K562 (cell line): ENCODE measurements around the gene MRPL42. TPM values are rescaled to one million over a fixed set of nuclear protein-coding genes. Genes with fewer than 3 reads are reported as not detected.

Source experiments
- ATAC-seq: fragments of 200-7000 bp; cut with Tn5 transposase; 3 replicates; pipeline ENCODE4 v1.9.1; 2020; ENCODE audit warnings: moderate library complexity
- BruUV-seq: library from RNA; stranded (reverse); fragments of 400-500 nt; replicated peaks from 2 replicates; lab custom pipeline; 2021; lab: Mats Ljungman, UMichigan
- CTCF ChIA-PET: fragments of 300-600 bp; formaldehyde crosslinking; extraction: SDS; loops from one replicate; lab custom pipeline; 2021; ENCODE audit warnings: low intra/inter-chr PET ratio; lab: Yijun Ruan, JAX
- POLR2A ChIA-PET: fragments of 300-600, 350-650 bp; sonication (Branson Sonifier 250); formaldehyde crosslinking; extraction: SDS; loops from one replicate; lab custom pipeline; 2021; ENCODE audit warnings: antibody characterized with exemption, inconsistent platforms; lab: Yijun Ruan, JAX
- DNase-seq, 4 experiments: peaks; one replicate each; pipeline versions ENCODE4 v3.0.0 to v3.0.0-alpha.2; 2011 to 2018; ENCODE audit warnings: low spot score in 3 of 4, mixed read lengths in 3 of 4; ENCODE audit errors: extremely low read depth in 1 of 4
- FAIRE-seq: peaks from 2 replicates; lab custom pipeline; 2011; peaks lifted over from hg19 to GRCh38; lab: Jason Lieb, UNC
- H2AFZ ChIP-seq: 2 replicates; pipeline ENCODE4 v1.6.0; 2011; ENCODE audit warnings: low read depth, low read length, control low read depth, inconsistent platforms
- H3K27ac ChIP-seq: fragments of 200-600 bp; 3 replicates; pipeline ENCODE4 v1.8.0; 2011; ENCODE audit warnings: low read depth, mild to moderate bottlenecking, control low read depth, inconsistent platforms, low read length, moderate library complexity, mixed read lengths; ENCODE audit errors: extremely low read depth
- H3K27me3 ChIP-seq, 2 experiments: fragments of 300-600 bp in 1 of 2; 2 replicates in 1 of 2; 3 replicates in 1 of 2; pipeline versions ENCODE4 v1.6.0 to v1.8.0; 2011; ENCODE audit warnings: inconsistent platforms in 2 of 2, low read length in 2 of 2, mild to moderate bottlenecking in 1 of 2, mixed read lengths in 1 of 2, moderate library complexity in 1 of 2; ENCODE audit not compliant: control insufficient read depth in 2 of 2, insufficient read depth in 2 of 2
- H3K36me3 ChIP-seq: fragments of 300-600 bp; 3 replicates; pipeline ENCODE4 v1.8.0; 2011; ENCODE audit warnings: mild to moderate bottlenecking, low read length, inconsistent platforms; ENCODE audit not compliant: control insufficient read depth, insufficient read depth
- H3K4me1 ChIP-seq, 2 experiments: fragments of 200-600 bp in 1 of 2; replicated peaks in 1 of 2; 2 replicates in 1 of 2; 3 replicates in 1 of 2; pipeline versions ENCODE4 v1.5.1 to v1.8.0; 2011; ENCODE audit warnings: inconsistent platforms in 2 of 2, low read length in 2 of 2, mild to moderate bottlenecking in 1 of 2, mixed read lengths in 1 of 2, moderate library complexity in 1 of 2; ENCODE audit not compliant: control insufficient read depth in 2 of 2, insufficient read depth in 2 of 2
- H3K4me2 ChIP-seq: 2 replicates; pipeline ENCODE4 v1.6.1; 2011; ENCODE audit warnings: low read length, control low read depth, inconsistent platforms, mixed read lengths; ENCODE audit not compliant: insufficient read depth
- H3K4me3 ChIP-seq: fragments of 200-600 bp; sonication (generic), shearing (Covaris generic); 2 replicates; pipeline ENCODE4 v1.5.1; 2016; ENCODE audit warnings: control low read depth, inconsistent platforms
- H3K79me2 ChIP-seq: fragments of 200-600 bp; 3 replicates; pipeline ENCODE4 v1.8.0; 2011; ENCODE audit warnings: low read length, inconsistent platforms; ENCODE audit not compliant: control insufficient read depth, insufficient read depth
- H3K9ac ChIP-seq, 2 experiments: 2 replicates each; pipeline versions ENCODE4 v1.6.0 to v1.6.1; 2011; ENCODE audit warnings: low read depth in 2 of 2, low read length in 2 of 2, control low read depth in 1 of 2, inconsistent platforms in 1 of 2, mild to moderate bottlenecking in 1 of 2, mixed read lengths in 1 of 2; ENCODE audit not compliant: insufficient read depth in 1 of 2
- H3K9me1 ChIP-seq: one replicate; pipeline ENCODE4 v1.6.0; 2011; ENCODE audit warnings: inconsistent platforms, mild to moderate bottlenecking, low read length, moderate library complexity; ENCODE audit not compliant: control insufficient read depth, insufficient read depth
- H3K9me3 ChIP-seq: replicated peaks from 2 replicates; pipeline ENCODE4 v1.5.1; 2011; ENCODE audit warnings: low read depth, low read length, inconsistent platforms; ENCODE audit not compliant: control insufficient read depth, insufficient read depth
- H4K20me1 ChIP-seq: replicated peaks from 2 replicates; pipeline ENCODE4 v1.6.1; 2011; ENCODE audit warnings: low read length, inconsistent platforms, mixed read lengths; ENCODE audit not compliant: control insufficient read depth, insufficient read depth
- ASH1L ChIP-seq: fragments of 450-650 bp; IDR thresholded peaks from 2 replicates; pipeline ENCODE4 v1.6.1; 2018; ENCODE audit warnings: borderline replicate concordance, mild to moderate bottlenecking, low read depth; ENCODE audit not compliant: partially characterized antibody
- BRD4 ChIP-seq: fragments of 200-600 bp; sonication (generic); IDR thresholded peaks from 2 replicates; pipeline ENCODE4 v1.6.1; 2017; ENCODE audit warnings: inconsistent platforms
- CBFA2T2 ChIP-seq: fragments of 450-650 bp; conservative IDR thresholded peaks from 2 replicates; pipeline ENCODE4 v1.6.1; 2017; ENCODE audit warnings: mild to moderate bottlenecking
- E2F4 ChIP-seq: sonication (generic); formaldehyde crosslinking; IDR thresholded peaks from 2 replicates; pipeline ENCODE4 v1.8.0; 2022; ENCODE audit warnings: mild to moderate bottlenecking, low read depth, missing genetic modification reagents
- FUS ChIP-seq: fragments of 200-400 bp; formaldehyde crosslinking; optimal IDR thresholded peaks from 2 replicates; pipeline ENCODE3; 2017; ENCODE audit warnings: low read depth, low read length
- GATAD2B ChIP-seq: fragments of 450-650 bp; IDR thresholded peaks from 2 replicates; pipeline ENCODE4 v1.6.1; 2017; ENCODE audit warnings: mild to moderate bottlenecking, borderline replicate concordance
- NCOA6 ChIP-seq: fragments of 450-650 bp; IDR thresholded peaks from 2 replicates; pipeline ENCODE4 v1.6.1; 2017; ENCODE audit warnings: mild to moderate bottlenecking
- NFXL1 ChIP-seq: fragments of 450-650 bp; formaldehyde crosslinking; IDR thresholded peaks from 2 replicates; pipeline ENCODE4 v1.4.0; 2021; ENCODE audit warnings: mild to moderate bottlenecking
- POLR2G ChIP-seq: fragments of 200-400 bp; formaldehyde crosslinking; IDR thresholded peaks from 2 replicates; pipeline ENCODE4 v1.6.1; 2017; ENCODE audit warnings: low read depth, mild to moderate bottlenecking, antibody characterized with exemption, low read length, moderate library complexity
- SAP30 ChIP-seq: fragments of 200-600 bp; sonication (generic); IDR thresholded peaks from 2 replicates; pipeline ENCODE4 v1.6.1; 2012; ENCODE audit warnings: borderline replicate concordance, low read depth, mild to moderate bottlenecking, moderate library complexity, low read length, control low read depth, inconsistent platforms; ENCODE audit not compliant: insufficient read depth, poor library complexity, severe bottlenecking
- SMARCB1 ChIP-seq: IDR thresholded peaks from 2 replicates; pipeline ENCODE4 v1.6.1; 2011; ENCODE audit warnings: improper control_type of control experiment, low read depth; ENCODE audit not compliant: insufficient read length
- SMARCE1 ChIP-seq: fragments of 450-650 bp; IDR thresholded peaks from 2 replicates; pipeline ENCODE4 v1.7.1; 2016; ENCODE audit warnings: mild to moderate bottlenecking
- TFAM ChIP-seq: fragments of 250-450 bp; sonication (Bioruptor Pico); conservative IDR thresholded peaks from 2 replicates; pipeline ENCODE4 v1.5.0; 2021; ENCODE audit warnings: mild to moderate bottlenecking, moderate library complexity
- ZNF146 ChIP-seq: IDR thresholded peaks from one replicate; pipeline ENCODE4 v1.6.1; 2018; ENCODE audit warnings: missing compliant biosample characterization; ENCODE audit not compliant: unreplicated experiment
- ZNF217 ChIP-seq: sonication (generic); formaldehyde crosslinking; IDR thresholded peaks from 2 replicates; pipeline ENCODE4 v1.8.0; 2022; ENCODE audit warnings: mild to moderate bottlenecking, missing genetic modification reagents
- ZSCAN29 ChIP-seq: fragments of 450-650 bp; IDR thresholded peaks from 2 replicates; pipeline ENCODE4 v1.6.1; 2017
- WGBS: fragments of 100-300 bp; shearing (Covaris generic); methylation state at CpG from one replicate; pipeline ENCODE4 v1.1.6; 2016; ENCODE audit warnings: low coverage, mixed read lengths; ENCODE audit not compliant: insufficient coverage; ENCODE audit errors: missing lambda C conversion rate; 5-methylcytosine and 5-hydroxymethylcytosine counted together
- in situ Hi-C: fragments of 300-500 bp; cut with MboI; formaldehyde crosslinking; loops from 4 replicates; pipeline ENCODE4 v1.15.0; 2018; ENCODE audit warnings: inconsistent platforms, mixed read lengths
- intact Hi-C: fragments of 100-400 bp; cut with micrococcal nuclease; formaldehyde crosslinking; loops from 2 replicates; pipeline ENCODE4 v1.14.2; 2022
- polyA plus RNA-seq, 8 experiments: library from polyadenylated mRNA; depleted of rRNA in 4 of 8; stranded (reverse) in 5 of 8; unstranded in 3 of 8; fragments of >200 nt; fragmentation: Nextera tagmentation in 2 of 8; fragmentation: Illumina TruSeq in 1 of 8; extraction: Ambion mirVana in 2 of 8; extraction: Trizol in 1 of 8; gene quantifications; 2 replicates each; pipeline versions ENCODE4 v1.2.1 to v1.2.3, GENCODE V29; 2011 to 2014; ENCODE audit warnings: inconsistent platforms in 1 of 8, missing spikeins in 1 of 8
- total RNA-seq, 7 experiments: library from RNA; depleted of rRNA in 6 of 7; stranded (reverse); fragments of >200 nt in 6 of 7; fragmentation: Illumina TruSeq in 2 of 7; extraction: Trizol in 2 of 7; gene quantifications; 2 replicates each; pipeline versions ENCODE4 v1.2.1 to v1.2.3, GENCODE V29; 2011 to 2021; ENCODE audit warnings: low replicate concordance in 1 of 7

The MRPL42 gene
- total and polyA plus RNA-seq, 9 of the 15 experiments (the other 6 are each of a cell fraction or from before 2014, with no cell fraction given), result 104 to 806 (median 218) TPM

- BruUV-seq, result no TSS peak
- DNase-seq, result no peak
- no peaks in the 10 kb centered on the region; the same call in 2 of the 3 replicates for H3K36me3 ChIP-seq
- POLR2A ChIA-PET, result interaction anchor here (0.6 kb wide), 2 partner anchors 9 to 23 kb away, joined by 3 read pairs; no protein-coding TSS in a partner anchor
- no peaks in the 10 kb centered on the region for H3K27me3 ChIP-seq
- peaks cover 0 to 3% of the 10 kb centered on the region in 2 experiments; a peak in 2 of 5 replicates for H3K4me1 ChIP-seq
- no peak for ATAC-seq
- no peak overlapping the region for H3K4me2 ChIP-seq
- no peaks in the 10 kb centered on the region for H4K20me1 ChIP-seq
- 26% methylated on average over 2 of the region's 2 CpGs for WGBS
- no peaks in the 10 kb centered on the region for H3K9me1 ChIP-seq
- FAIRE-seq, result no peak
- 0 out of 2 replicates have a peak overlapping the region, but pooled peaks have one; percentile 19 for H2AFZ ChIP-seq
- TF ChIP-seq NFXL1 (CRISPR knock-in tag) (no peak), SMARCB1 (no peak)
- H3K79me2 ChIP-seq, result no peaks in the 10 kb centered on the region
- no peak overlapping the region for H3K27ac ChIP-seq
- no peak overlapping the region for H3K4me3 ChIP-seq
- no peak overlapping the region for H3K9ac ChIP-seq
- H3K9me3 ChIP-seq, result no peaks in the 10 kb centered on the region
- CTCF ChIA-PET, result no interaction called here
- intact Hi-C loops, result no loop called here
- in situ Hi-C loops, result loop anchor here (25.0 kb wide), 1 partner anchor 990 kb away; no protein-coding TSS in a partner anchor
Measured at GRCh38 chr12:93547778-93548177, 80.5 kb downstream of the MRPL42 start.

- in situ Hi-C loops (loop anchor here (25.0 kb wide), 1 partner anchor 988 kb away; no protein-coding TSS in a partner anchor), intact Hi-C loops (no loop called here)
- no peaks in the 10 kb centered on the region for H3K9me3 ChIP-seq
- ATAC-seq (no peak), FAIRE-seq (no peak), DNase-seq (no peak)
- TF ChIP-seq ASH1L (no peak), POLR2G (no peak), FUS (no peak), E2F4 (no peak), ZSCAN29 (no peak), NCOA6 (no peak), ZNF217 (CRISPR knock-in tag) (no peak), TFAM (no peak), SMARCE1 (no peak), SAP30 (no peak), GATAD2B (no peak), BRD4 (no peak), CBFA2T2 (no peak), ZNF146 (no peak)
- peaks cover 0 to 3% of the 10 kb centered on the region in 2 experiments; a peak in 2 of 5 replicates for H3K4me1 ChIP-seq
- ChIA-PET CTCF (no interaction called here), POLR2A (no interaction called here)
- H3K4me3 ChIP-seq, result no peak overlapping the region
- H3K27ac ChIP-seq, result no peak overlapping the region
- 76% methylated on average over 6 of the region's 6 CpGs for WGBS
- H2AFZ ChIP-seq, result no peak overlapping the region
- no peaks in the 10 kb centered on the region for H4K20me1 ChIP-seq
- no peaks in the 10 kb centered on the region for H3K27me3 ChIP-seq
- H3K79me2 ChIP-seq, result no peaks in the 10 kb centered on the region
- BruUV-seq, result no TSS peak
- H3K36me3 ChIP-seq, result no peaks in the 10 kb centered on the region; the same call in 2 of the 3 replicates
- H3K9ac ChIP-seq, result peak overlapping the region in 1 of 2 experiments; percentile 37; a peak in 1 of 4 replicates
- H3K9me1 ChIP-seq, result no peaks in the 10 kb centered on the region
- H3K4me2 ChIP-seq, result no peak overlapping the region
Measured at GRCh38 chr12:93549174-93549573, 81.9 kb downstream of the MRPL42 start.
